ENCODE data around the gene TNFRSF14.
A peak's percentile ranks its signal among the peaks of the same experiment; 100 is the strongest.
"Not testable (repeated sequence)": the region's sequence is repeated elsewhere in the genome, so short reads cannot be mapped to it uniquely, and the experiment has no call there.

Gene TNFRSF14

GRCh38 chr1:2569060-2569459 is 12.9 kb downstream of the TNFRSF14 start:
- DNase-seq = no peak

GRCh38 chr1:2569703-2570102 is 13.5 kb downstream of the TNFRSF14 start:
- DNase-seq = not testable (repeated sequence)

- DNase-seq = no peak
Measured at GRCh38 chr1:2570332-2570731, 14.2 kb downstream of the TNFRSF14 start.

- DNase-seq = no peak
Measured at GRCh38 chr1:2571348-2571747, 15.2 kb downstream of the TNFRSF14 start.

- DNase-seq = no peak
Measured at GRCh38 chr1:2573250-2573920, 17.2 kb downstream of the TNFRSF14 start.

GRCh38 chr1:2574350-2574749 is 18.2 kb downstream of the TNFRSF14 start:
- no peak for DNase-seq

- no peak for DNase-seq
Measured at GRCh38 chr1:2575801-2576663, 19.9 kb downstream of the TNFRSF14 start.

- DNase-seq = peak; percentile 61
Measured at GRCh38 chr1:2577565-2578075, 21.4 kb downstream of the TNFRSF14 start.

GRCh38 chr1:2578758-2579118 is 22.6 kb downstream of the TNFRSF14 start:
- DNase-seq = no peak

GRCh38 chr1:2580691-2581090 is 24.5 kb downstream of the TNFRSF14 start:
- no peak for DNase-seq

- no peak for DNase-seq
Measured at GRCh38 chr1:2582391-2582790, 26.2 kb downstream of the TNFRSF14 start.

- DNase-seq = no peak
Measured at GRCh38 chr1:2583331-2583791, 27.2 kb downstream of the TNFRSF14 start.

GRCh38 chr1:2583871-2584351 is 27.7 kb downstream of the TNFRSF14 start:
- no peak for DNase-seq

GRCh38 chr1:2584686-2585317 is 28.6 kb downstream of the TNFRSF14 start:
- DNase-seq = no peak

- DNase-seq = peak; percentile 82
Measured at GRCh38 chr1:2585318-2586092, 29.3 kb downstream of the TNFRSF14 start.

GRCh38 chr1:2586154-2587070 is 30.2 kb downstream of the TNFRSF14 start, which contains the start of gene PRXL2B:
PRXL2B (plus strand) TSS chr1:2586777; CDS start chr1:2586886, 109 bp downstream.
- peak; percentile 99 for DNase-seq

GRCh38 chr1:2587071-2587859 is 31.1 kb downstream of the TNFRSF14 start:
- DNase-seq = peak; percentile 23

GRCh38 chr1:2587860-2588571 is 31.8 kb downstream of the TNFRSF14 start:
- DNase-seq = no peak

- DNase-seq = no peak
Measured at GRCh38 chr1:2588661-2589430, 32.7 kb downstream of the TNFRSF14 start.
